Chondrocyte (in vitro differentiated cells): ENCODE measurements around the gene LRP2BP. TPM values are rescaled to one million over a fixed set of nuclear protein-coding genes. Genes with fewer than 3 reads are reported as not detected.

Source experiments
- DNase-seq: peaks from one replicate; pipeline ENCODE4 v3.0.0; 2021; ENCODE audit warnings: mixed read lengths, low spot score
- H3K27ac Mint-ChIP-seq: one replicate; pipeline ENCODE4 v1.8.0; 2021; ENCODE audit warnings: mild to moderate bottlenecking, moderate library complexity, mixed read lengths; ENCODE audit not compliant: unreplicated experiment
- H3K27me3 Mint-ChIP-seq: 2 replicates; pipeline ENCODE4 v1.8.0; 2021; ENCODE audit warnings: low read depth, mixed read lengths
- H3K36me3 Mint-ChIP-seq: 2 replicates; pipeline ENCODE4 v1.8.0; 2021; ENCODE audit warnings: low read depth, mixed read lengths
- H3K4me1 Mint-ChIP-seq: 2 replicates; pipeline ENCODE4 v1.8.0; 2021; ENCODE audit warnings: low read depth, mild to moderate bottlenecking, mixed read lengths
- H3K4me3 Mint-ChIP-seq: one replicate; pipeline ENCODE4 v1.8.0; 2021; ENCODE audit warnings: mild to moderate bottlenecking, moderate library complexity, mixed read lengths; ENCODE audit not compliant: unreplicated experiment
- H3K9me3 Mint-ChIP-seq: 2 replicates; pipeline ENCODE4 v1.8.0; 2021; ENCODE audit warnings: low read depth, mixed read lengths
- total RNA-seq: library from RNA; stranded (reverse); gene quantifications from 3 replicates; pipeline ENCODE4 v1.2.1, GENCODE V29; 2021
- TF ChIP-seq, protein P1 (sequence below): fragments of 200-600 bp; sonication (generic); IDR thresholded peaks from 2 replicates; pipeline ENCODE4 v1.5.0; 2021; ENCODE audit warnings: antibody characterized with exemption, mild to moderate bottlenecking, moderate library complexity

The LRP2BP gene
- total RNA-seq, 1 donor from 2014 or later = 0.52 TPM

DNA sequence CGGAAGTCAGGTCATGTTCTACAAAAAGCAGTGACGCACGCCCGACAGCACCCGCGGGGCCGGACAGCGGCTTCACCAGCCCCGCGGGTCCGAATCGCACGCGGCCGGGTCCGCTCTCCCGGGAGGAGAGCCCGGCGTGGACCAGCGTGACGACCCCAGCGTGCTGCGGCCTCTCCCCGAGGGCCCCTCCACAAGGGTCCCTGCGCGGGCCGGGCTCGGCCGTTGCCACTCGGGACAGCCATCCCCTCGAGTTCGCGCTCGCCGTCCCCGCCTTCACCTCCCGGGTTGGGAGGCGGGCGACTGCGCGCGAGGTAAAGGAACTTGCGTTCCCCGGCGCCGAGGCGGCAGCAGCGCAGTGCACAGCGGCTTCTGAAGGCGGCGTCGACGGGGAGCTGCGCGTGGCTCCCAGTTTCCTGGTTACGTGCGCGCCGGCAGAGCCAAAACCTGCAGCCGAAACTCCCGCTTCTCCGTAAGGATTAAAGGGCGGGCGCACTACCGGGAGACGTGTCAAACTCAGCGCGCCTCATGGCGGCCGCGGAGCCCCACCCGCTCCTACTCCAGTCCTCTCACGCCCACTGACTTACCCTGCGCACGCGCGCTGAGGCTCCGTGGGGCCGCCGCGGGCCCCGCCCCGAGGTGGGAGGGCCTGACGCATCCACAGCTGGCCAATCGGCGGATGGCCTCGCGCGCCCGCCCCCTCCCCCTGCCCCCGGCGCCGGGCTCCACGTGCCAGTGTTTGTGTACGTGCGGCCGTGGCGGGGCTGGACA lies 416 bp upstream of the LRP2BP start:
- H3K27ac Mint-ChIP-seq = peak overlapping the region; percentile 94
- H3K4me3 Mint-ChIP-seq = peak overlapping the region; percentile 92
- peaks cover 3% of the 10 kb centered on the region for H3K9me3 Mint-ChIP-seq
- H3K27me3 Mint-ChIP-seq = no peaks in the 10 kb centered on the region
- H3K4me1 Mint-ChIP-seq = peaks cover 59% of the 10 kb centered on the region
- peaks cover 12% of the 10 kb centered on the region for H3K36me3 Mint-ChIP-seq
- TF ChIP-seq, protein P1, sequence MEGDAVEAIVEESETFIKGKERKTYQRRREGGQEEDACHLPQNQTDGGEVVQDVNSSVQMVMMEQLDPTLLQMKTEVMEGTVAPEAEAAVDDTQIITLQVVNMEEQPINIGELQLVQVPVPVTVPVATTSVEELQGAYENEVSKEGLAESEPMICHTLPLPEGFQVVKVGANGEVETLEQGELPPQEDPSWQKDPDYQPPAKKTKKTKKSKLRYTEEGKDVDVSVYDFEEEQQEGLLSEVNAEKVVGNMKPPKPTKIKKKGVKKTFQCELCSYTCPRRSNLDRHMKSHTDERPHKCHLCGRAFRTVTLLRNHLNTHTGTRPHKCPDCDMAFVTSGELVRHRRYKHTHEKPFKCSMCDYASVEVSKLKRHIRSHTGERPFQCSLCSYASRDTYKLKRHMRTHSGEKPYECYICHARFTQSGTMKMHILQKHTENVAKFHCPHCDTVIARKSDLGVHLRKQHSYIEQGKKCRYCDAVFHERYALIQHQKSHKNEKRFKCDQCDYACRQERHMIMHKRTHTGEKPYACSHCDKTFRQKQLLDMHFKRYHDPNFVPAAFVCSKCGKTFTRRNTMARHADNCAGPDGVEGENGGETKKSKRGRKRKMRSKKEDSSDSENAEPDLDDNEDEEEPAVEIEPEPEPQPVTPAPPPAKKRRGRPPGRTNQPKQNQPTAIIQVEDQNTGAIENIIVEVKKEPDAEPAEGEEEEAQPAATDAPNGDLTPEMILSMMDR = peak; percentile 31
- peak; percentile 99 for DNase-seq

DNA sequence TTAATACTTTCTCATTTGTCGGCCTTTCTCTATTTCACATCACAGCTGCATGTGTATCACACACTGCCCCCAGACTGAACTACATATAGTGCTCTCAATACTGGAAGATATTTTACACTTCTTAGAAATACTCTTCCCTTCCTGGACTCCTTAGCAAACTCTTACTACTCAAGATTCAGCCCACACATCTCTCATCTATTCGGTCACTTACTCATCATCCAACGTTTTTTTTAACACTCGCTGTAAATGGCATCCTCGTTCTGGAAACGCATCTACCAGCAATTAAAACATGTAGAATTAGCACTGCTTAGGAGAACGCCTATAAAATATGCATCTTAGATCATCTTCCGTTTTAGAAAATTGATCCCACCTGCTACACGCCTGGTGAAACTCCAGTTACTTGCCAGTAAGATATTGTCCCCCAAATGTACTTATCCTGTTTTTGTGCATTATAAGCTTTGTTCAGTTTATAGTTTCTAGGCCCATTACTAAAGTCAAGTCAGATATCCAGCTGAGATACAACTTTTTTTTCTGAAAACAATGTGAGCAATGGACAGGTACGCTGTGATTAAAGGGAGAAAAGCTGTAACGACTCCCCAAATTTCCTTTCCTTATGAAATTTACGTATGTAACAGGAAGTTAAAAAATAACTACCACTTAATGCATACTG lies 1.0 kb downstream of the LRP2BP start:
- Mint-ChIP-seq H3K27me3 (no peaks in the 10 kb centered on the region), H3K36me3 (peaks cover 8% of the 10 kb centered on the region), H3K27ac (peak overlapping the region; percentile 93), H3K9me3 (peaks cover 3% of the 10 kb centered on the region), H3K4me3 (peak overlapping the region; percentile 13), H3K4me1 (peaks cover 48% of the 10 kb centered on the region)
- TF ChIP-seq, protein P1 = no peak
- no peak for DNase-seq

DNA sequence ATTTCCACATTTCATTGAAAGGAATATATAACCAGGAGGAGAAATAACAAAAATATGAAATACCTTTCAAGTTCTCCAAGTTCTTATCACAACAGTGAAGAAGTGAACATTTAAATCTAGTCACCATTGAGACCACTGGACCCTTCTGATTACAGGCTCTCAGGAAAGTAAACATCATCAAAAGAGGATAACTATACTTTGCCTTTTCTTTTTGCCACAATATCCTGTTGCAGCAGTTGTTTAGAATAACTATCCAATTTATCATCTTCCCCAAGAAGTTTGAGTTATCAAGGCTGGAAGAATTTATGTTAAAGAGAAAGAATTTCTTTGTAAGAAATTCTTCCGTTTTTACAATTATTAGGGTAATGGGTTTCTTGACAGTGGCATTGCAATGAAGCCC lies 3.6 kb downstream of the LRP2BP start:
- DNase-seq = no peak
- TF ChIP-seq, protein P1 = no peak
- peaks cover 2% of the 10 kb centered on the region for H3K36me3 Mint-ChIP-seq
- H3K27me3 Mint-ChIP-seq = no peaks in the 10 kb centered on the region
- peaks cover 23% of the 10 kb centered on the region for H3K4me1 Mint-ChIP-seq
- H3K4me3 Mint-ChIP-seq = no peak overlapping the region
- H3K27ac Mint-ChIP-seq = no peak overlapping the region
- peaks cover 3% of the 10 kb centered on the region for H3K9me3 Mint-ChIP-seq

DNA sequence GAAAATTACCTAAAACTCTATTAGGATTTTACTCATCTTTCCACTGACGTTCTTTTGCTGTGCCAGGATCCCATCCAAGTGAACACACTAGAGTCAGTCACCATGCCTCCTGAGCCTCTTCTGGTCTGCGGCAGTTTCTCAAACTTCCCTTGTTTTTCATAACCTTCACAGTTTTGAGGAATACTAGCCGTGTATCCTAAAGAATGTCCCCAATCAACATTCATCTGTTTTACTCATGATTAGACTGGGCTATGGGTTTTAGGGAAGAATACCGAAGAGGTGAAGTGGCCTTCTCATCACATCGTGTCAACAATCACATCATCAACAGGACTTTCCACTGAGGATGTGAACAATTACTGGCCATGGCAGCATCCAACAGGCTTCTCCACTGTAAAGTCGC lies 4.8 kb downstream of the LRP2BP start:
- H3K9me3 Mint-ChIP-seq = peaks cover 3% of the 10 kb centered on the region
- peaks cover 2% of the 10 kb centered on the region for H3K36me3 Mint-ChIP-seq
- no peak overlapping the region for H3K4me3 Mint-ChIP-seq
- peaks cover 21% of the 10 kb centered on the region for H3K4me1 Mint-ChIP-seq
- no peaks in the 10 kb centered on the region for H3K27me3 Mint-ChIP-seq
- TF ChIP-seq, protein P1 = no peak
- no peak for DNase-seq
- H3K27ac Mint-ChIP-seq = no peak overlapping the region

DNA sequence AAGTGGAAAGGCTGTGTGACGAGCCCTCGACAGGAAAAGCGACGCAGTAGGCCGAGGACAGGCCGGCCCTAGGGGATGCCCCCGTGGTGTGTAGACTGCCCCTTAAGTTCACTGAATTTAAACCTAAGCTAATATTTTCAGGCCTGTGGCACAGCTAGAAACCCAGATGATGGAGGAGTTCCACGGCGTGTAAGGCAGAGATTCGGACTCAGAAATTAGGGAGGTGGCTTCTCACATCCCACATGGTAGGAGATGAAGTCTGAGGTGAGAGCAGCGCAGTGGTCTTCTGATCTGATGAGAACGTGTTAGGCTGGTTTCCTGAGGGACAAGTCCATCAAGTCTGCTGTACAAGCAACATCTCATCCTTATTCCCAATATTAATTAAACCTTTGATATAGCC lies 7.8 kb downstream of the LRP2BP start:
- Mint-ChIP-seq H3K9me3 (peaks cover 3% of the 10 kb centered on the region), H3K27ac (no peak overlapping the region), H3K4me3 (no peak overlapping the region), H3K4me1 (peaks cover 30% of the 10 kb centered on the region), H3K27me3 (no peaks in the 10 kb centered on the region), H3K36me3 (peaks cover 2% of the 10 kb centered on the region)
- TF ChIP-seq, protein P1 = no peak
- no peak for DNase-seq
